DMS153 (cell line): ENCODE results near the gene PA2G4.

ENCODE experiments used
- DNase-seq: peaks from one replicate; lab custom pipeline; 2025; lab: John Stamatoyannopoulos, UW

Gene PA2G4

DNA sequence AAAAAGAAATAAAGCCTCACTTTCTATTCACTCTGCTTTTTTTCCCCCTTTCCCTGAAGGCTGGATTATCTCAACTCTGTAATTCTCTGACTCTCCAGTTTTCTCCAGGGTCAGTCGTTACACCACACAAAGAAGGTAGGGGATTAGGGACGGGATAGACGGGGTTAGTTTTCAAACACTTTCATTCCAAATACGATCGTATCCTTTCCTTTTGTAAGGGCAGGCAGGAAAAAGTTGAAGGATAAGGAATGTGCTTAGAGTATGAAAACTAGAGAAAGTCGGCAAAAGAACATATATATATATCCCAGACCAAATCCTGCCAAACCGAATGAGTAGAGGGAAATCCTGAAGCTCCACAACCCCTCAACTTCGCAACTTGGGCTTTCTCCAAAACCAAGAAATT, 23.1 kb downstream of the PA2G4 start:
- DNase-seq: no peak

DNA sequence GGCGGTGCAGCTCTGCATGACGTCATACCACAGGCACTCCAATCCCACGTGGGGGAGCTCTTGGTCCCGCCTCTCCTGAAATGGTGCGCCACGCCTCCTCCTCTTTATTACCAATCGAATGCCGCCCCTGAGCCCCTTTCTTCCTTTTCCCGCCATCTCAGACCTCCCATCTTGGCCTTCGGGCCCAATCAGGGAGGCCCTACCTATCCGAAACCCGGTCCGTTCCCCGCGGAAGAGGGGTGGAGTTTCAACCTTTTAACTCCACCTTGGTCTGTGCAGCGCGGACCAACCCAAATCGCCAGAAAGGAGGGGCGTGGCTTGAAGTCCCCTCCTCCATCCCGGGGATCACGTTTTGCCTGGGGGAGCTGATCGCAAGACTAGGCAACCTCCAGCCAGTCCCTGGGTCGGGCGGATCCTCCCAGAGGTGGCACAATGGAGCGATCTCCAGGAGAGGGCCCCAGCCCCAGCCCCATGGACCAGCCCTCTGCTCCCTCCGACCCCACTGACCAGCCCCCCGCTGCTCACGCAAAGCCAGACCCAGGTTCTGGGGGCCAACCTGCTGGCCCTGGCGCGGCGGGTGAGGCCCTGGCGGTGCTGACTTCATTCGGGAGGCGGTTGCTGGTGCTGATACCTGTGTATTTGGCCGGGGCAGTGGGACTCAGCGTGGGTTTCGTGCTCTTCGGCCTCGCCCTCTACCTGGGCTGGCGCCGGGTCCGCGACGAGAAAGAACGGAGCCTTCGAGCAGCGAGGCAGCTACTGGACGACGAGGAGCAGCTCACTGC, 23.7 kb downstream of the PA2G4 start, which contains the start of gene ESYT1:
Gene ESYT1 (plus strand): TSS at position 380 of the 782 bp plus-strand sequence. CDS start 53 bp downstream, at position 433.
- DNase-seq: peak; percentile 99

DNA sequence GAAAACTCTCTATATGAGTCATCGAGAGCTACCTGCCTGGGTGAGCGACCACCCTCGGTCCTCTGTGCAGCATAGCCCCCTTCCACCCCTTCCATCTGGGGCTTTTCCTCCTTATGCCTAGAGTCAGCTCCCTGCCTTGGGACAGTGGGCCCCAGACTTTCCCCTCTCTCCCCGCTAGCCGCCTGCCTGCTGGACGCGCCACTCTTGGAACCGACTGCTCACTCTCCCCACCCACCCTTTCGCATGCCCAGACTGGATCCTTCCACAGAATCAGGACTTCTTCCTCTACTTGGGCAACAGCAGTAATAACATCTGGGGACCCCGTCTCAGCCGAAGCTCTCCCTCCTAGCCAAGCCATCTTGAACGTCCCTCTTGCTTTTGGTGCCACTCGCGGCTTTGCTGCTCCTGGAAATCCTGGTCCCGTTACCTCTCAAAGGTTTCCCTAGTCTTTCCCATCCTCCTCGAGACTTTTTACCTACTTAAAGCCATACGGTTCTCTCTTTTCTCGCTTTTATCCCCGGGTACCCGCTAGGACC, 24.4 kb downstream of the PA2G4 start:
- no peak for DNase-seq

DNA sequence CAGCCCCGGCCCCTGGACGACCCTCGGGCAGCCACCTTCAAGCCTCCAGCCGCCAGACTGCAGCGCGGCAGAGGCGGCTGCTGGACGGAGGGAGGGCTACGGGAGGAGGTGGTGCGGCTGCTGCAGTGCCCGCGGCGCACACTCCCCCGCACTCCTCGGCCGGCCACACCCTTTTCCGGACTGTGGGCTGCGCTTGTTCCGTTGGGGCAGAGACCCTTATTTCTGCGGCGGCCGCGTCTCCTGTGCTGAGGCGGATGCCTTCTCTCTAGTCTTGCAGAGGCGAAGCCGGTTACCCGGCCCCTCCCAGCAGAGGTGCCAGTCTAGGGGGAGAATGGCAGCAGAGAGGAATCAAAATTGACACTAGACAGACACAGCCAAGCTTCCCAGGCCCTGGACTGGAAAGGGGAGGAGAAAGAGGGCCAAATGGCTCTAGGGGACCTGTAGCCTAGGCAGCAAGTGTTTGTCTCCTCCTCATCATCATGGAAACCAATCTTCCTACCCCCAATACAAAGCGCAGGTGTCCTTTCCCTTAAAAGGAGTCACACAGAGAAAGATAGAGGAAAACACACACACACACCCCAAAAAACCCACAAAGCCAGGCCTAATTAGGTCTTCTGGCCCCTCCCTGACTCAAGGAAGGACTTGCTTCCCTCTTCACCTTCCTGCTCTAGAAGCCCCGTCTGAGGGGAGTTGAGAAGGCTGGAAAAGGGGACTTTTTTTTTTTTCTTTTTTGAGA, 25.0 kb downstream of the PA2G4 start:
- no peak for DNase-seq

DNA sequence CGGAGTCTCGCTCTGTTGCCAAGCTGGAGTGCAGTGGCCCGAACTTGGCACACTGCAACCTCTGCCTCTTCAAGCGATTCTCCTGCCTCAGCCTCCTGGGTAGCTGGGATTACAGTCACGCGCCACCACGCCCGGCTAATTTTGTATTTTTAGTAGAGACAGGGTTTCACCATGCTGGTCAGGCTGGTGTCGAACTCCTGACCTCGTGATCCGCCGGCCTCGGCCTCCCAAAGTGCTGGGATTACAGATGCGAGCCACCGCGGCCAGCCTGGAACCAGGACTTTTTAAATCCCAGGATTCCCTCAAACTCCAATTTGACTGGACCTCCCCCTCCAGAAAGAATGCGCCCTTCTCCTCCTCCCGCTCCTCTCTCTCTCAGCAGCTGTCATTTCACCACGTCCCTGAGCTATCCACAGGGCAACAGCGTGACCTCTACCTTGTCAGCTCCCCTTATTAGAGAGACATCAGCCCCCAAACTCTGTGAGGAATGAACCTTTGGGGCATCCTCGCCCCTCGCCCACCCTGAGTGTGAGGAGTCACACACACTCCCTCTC, 25.7 kb downstream of the PA2G4 start:
- no peak for DNase-seq

DNA sequence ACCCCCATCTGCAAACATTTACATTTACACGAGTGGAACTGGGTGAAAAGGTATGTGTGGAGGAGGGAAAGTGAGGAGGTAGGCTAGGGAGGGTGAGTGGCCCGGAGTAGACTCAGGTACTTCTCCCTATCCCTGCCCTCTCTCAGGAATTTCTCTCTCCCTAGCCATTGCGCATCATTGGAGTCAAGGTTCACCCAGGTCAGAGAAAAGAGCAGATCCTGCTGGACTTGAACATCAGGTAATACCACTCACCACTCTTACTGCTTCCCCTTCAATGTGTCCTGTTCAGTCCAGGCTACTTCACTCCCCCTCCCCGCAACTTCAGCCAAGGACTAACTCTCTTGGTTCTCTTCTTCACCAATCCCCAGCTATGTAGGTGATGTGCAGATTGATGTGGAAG, 26.5 kb downstream of the PA2G4 start:
- no peak for DNase-seq

DNA sequence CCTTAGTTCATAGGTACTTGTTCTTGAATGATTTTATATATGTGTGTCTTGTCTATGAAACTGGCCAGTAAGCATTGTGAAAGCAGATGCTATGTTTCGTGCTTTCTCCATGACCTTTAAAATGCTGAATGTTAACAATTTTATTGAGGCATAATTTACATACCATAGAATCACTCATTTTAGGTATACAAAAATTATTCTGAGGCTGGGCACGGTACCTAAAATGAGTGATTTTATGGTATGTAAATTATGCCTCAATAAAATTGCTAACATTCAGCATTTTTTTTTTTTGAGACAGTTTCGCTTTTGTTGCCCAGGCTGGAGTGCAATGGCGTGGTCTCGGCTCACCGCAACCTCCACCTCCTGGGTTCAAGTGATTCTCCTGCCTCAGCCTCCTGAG, 30.5 kb downstream of the PA2G4 start:
- no peak for DNase-seq

DNA sequence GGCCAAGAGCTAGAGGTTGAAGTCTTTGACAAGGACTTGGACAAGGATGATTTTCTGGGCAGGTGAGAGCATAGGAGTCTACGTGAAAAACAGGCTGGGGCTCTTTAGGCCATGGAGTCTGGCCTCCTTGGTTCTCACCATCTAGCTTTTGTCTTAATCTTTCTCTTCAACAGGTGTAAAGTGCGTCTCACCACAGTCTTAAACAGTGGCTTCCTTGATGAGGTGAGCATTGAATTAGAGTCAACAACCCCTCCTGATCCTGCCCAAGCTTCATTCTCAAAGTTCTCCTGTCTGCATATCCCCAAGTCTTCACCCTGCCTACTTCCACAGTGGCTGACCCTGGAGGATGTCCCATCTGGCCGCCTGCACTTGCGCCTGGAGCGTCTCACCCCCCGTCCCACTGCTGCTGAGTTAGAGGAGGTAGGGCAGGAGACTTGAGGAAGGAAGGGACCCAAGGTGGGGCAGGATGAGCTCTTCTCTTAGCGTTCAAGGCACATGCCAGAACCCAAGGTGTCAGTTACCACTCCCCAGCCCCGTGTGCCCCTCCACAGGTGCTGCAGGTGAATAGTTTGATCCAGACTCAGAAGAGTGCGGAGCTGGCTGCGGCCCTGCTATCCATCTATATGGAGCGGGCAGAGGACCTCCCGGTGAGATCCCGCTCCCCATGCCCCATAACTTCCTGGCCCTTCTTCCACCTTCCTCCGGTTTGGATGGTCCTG, 33.7 kb downstream of the PA2G4 start:
- DNase-seq: no peak

DNA sequence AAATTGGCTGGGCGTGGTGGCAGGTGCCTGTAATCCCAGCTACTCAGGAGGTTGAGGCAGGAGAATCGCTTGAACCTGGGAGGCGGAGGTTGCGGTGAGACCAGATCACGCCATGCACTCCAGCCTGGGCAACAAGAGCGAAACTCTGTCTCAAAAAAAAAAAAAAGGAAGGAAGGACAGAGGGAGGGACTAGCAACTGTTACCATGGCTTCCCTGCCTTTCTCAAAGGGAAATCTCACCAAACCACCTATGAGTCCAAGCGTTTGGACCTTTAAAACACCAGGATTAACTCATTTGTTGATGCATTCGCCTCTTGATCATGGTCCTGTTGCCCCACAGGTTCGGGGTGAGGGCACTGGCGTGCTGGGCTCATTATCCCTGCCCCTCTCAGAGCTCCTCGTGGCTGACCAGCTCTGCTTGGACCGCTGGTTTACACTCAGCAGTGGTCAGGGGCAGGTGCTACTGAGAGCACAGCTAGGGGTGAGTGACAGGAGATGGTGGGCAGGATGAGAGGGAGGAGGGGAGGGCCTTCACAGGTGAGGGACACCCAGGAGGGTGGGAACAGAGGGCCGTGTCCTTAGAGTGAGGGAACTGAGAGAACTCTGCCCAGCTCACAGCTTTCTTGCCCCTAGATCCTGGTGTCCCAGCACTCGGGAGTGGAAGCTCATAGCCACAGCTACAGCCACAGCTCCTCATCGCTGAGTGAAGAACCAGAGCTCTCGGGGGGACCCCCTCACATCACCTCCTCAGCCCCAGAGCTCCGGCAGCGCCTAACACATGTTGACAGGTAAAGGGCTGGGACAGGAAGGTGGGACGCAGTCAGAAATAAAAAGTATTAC, 37.8 kb downstream of the PA2G4 start:
- no peak for DNase-seq

DNA sequence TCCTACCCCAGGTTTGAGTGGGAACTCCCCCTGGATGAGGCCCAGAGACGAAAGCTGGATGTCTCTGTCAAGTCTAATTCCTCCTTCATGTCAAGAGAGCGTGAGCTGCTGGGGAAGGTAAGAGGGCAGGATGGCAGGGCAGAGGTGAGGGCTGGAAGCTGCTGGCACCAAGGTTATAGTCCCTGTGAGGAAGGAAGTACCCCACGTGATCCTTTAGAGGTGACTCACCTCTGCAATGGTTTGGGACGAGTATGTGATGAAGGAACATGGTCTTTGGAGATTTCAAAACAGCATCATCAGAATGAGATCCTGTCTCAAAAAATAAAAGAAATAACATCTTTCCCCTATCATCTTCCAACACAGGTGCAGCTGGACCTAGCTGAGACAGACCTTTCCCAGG, 38.9 kb downstream of the PA2G4 start:
- DNase-seq: no peak

DNA sequence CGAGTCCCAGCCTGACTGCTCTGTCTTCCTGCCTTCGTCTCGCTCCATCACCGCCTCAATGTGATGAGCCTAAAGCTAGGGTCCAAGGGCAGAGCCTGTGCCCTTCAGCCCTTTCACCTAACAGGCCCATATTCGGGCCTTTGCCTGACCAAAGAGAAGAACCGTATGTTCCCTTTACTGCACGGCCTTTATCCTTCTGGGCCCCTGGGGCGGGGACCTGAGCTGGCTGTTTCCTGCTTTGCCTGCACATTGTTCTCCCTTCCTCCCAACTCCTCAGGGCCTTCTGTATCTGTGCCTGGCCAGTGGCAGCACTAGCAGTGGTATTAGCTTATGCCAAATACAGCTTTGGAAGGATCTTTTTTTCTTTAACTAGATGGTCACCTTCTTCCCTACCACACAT, 39.5 kb downstream of the PA2G4 start:
- DNase-seq: no peak

DNA sequence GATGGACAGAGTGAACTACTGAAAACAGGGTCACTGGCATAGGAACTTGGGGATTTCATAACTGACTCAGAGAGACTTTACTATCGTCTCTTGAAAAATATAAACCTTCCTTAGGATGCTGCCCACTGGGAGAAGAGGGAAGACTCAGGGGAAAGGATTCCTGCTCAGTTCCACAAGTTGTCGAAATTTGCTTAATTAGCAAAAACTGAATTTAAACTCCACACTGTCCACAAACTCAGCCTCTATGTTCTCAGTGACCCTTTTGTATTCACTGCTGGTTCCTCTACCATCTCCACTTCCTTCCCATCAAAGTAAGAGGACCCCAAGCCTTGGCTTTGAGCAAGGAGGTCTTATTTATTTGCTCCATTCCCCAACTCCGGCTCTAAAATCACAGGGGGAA, 40.9 kb downstream of the PA2G4 start:
- DNase-seq: no peak

DNA sequence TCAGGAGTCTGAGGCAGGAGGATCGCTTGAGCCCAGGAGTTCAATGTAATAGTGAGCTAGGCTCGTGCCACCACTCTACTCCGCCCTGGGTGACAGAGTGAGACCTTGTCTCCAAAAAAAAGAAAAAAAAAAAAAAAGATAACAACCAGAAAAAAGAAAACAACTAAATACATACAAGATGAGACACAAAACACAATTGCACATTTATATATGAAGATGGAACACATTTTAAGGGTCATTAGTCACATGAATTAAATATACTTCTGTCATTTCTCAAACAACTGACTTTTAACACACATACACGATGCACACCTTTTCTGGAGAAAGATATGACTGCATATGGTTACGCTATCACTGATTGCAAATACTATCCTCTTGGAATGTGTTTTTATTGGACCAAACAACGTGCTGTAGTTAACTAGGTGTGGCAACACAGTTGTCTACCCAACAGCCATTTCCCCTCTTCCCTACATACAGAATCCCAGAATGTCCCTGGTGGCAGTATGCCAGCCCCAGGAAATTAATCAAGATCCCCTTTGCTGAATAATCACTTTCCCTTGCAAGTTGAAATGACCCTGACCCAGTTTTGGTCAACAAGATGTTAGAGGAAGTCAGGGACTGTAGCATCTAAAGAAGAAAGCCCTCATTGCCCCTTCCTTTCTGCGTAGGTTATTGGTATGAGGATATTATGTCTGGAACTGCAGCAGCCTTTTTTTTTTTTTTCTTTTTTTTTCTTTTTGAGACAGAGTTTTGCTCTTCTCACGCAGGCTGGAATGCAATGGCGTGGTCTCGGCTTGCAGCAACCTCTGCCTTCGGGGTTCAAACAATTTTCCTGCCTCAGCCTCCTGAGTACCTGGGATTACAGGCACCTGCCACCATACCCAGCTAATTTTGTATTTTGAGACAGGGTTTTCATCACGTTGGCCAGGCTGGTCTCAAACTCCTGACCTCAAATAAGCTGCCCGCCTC, 42.4 kb downstream of the PA2G4 start:
- DNase-seq: peak; percentile 5

DNA sequence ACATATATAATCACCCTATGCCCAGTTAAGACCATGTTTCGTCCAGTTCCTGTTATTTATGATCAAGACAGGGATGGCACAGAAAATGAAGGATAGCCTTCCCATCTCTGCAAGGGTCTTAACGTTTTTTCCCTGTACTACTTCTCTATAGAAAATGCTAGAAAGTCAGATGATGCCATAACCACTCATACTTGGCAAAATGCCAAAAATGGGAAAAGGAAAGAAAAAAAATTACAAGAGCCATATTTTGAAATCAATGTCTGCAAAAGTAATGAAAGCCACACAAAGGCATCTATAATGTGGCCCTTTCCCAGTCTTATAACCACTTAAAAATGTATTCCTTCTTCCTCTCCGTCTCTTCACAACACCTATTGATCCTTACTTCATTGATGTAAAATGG, 46.2 kb downstream of the PA2G4 start:
- DNase-seq: no peak

DNA sequence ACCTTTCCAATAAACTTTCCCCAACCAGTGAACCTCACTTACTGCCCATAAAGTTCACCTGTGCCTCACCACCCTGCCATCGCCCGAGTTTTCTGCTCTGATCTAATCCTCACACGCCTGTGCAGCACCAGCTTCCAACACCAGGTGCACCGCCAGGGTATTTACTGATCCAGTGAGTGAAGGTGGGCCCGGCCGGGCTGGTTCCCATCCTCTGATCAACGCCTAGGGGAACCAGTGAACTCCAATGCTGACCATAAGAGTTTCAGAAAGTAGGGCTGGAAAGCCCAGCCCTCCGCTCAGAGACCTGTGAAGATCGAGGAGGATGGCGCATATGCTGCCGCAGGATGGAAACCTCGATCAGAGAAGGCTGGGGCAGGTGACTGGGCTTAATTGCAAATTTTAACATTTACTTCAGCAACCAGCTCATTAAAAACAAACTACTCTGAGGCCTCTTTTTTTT, 47.3 kb downstream of the PA2G4 start:
- peak; percentile 56 for DNase-seq

DNA sequence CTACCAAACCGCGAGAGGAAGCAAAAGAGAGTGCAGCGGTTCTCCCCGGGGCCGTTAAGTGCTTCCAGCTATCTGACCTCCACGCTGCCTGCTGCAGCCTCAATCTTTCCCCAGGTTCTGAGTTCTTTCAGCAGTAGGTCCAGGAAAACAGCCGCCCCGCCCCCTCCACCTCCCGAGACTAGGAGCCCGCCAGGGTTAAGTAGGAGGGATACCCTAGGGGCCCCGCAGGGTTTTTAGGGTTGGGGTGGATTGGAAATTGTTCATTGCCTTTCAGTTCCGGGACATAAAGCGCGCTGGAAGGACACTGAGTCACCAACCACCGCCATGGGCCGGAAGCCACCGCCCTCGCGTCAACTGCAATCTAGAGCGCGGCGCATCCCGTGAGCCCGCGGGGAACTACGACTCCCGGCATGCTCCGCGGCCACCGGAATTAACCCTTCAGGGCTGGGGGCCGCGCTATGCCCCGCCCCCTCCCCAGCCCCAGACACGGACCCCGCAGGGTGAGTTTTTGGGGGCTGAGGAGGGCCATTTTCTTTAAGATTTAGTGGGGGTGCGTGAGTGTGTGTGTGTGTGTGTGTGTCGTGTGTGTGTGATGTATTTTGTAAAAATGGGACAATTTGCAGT, 47.9 kb downstream of the PA2G4 start, which contains the start of gene MYL6B:
Gene MYL6B (plus strand): TSS at position 456 of the 624 bp plus-strand sequence. CDS start 1,332 bp downstream, outside the sequence.
- peak; percentile 84 for DNase-seq

DNA sequence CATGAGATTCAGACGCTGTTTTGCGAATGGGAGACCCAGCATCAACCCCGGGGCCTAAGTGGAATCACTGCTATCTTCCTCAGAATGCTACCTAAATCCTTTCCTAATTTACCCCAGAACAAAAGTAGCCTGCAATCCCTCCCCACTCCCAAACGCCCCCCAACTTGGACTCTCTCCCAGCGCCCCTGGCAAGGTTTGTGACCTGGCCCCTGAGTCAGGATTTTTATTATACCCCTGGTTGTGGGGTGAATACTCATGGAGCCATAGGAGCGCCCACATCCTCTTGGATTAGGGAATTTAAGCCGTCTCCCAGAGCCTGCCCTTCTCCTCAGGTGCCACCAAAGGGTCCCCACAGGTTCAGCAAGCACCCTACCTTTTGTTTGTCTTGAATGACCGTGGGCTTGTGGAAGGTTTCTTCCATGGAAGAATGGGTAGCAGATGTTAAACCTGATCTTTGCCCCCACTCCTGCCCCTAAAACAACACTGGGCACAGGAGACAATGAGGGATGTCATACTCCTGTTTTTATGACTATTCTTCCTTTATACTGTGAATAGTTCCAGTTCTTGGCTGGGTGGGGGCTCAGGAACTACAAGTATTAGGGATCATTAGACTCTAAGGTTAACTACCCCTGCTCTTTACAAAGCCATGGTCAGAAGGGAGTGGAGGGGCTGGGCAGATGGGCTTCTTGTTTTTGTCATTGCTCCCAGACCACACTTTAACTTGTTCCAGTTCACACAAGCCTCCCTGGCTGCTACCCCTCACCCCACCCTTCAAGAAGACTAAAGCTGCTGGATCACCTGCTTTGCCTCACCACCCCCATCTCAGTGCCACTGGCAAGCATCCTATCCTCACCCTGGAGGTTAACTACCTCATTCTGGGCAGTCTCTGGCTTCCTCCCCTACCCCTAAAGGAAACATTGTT, 48.7 kb downstream of the PA2G4 start:
- DNase-seq: no peak

DNA sequence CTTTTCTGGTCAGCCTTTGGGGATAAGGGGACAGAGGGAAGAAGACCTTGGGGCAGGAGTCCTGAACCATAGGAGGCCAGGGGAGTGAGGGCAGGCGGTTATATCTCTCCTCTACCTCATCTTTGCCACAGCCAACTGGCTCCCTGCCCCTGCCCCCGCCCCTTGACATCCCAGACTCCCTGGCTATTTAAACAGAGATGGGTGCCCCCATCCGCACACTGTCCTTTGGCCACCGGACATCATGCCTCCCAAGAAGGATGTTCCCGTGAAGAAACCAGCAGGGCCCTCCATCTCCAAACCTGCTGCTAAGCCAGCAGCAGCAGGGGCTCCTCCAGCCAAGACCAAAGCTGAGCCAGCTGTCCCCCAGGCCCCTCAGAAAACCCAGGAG, 49.3 kb downstream of the PA2G4 start:
- DNase-seq: no peak
